PC-9 (cell line): ENCODE measurements around the gene TCEAL1. TPM values are rescaled to one million over a fixed set of nuclear protein-coding genes. Genes with fewer than 3 reads are reported as not detected.
"Not testable (repeated sequence)": the region's sequence is repeated elsewhere in the genome, so short reads cannot be mapped to it uniquely, and the experiment has no call there.

Experiments used
- BruUV-seq: library from RNA; stranded (reverse); fragments of 400-500 nt; replicated peaks from 2 replicates; lab custom pipeline; 2021; lab: Mats Ljungman, UMichigan
- CTCF ChIA-PET: fragments of 300-600 bp; sonication (Branson Sonifier 250); formaldehyde crosslinking; loops from one replicate; lab custom pipeline; 2022; ENCODE audit warnings: antibody characterized with exemption; lab: Charles Lee
- POLR2A ChIA-PET: fragments of 300-600 bp; sonication (Branson Sonifier 250); formaldehyde crosslinking; loops from one replicate; lab custom pipeline; 2022; ENCODE audit warnings: antibody characterized with exemption; ENCODE audit not compliant: unreplicated experiment; lab: Charles Lee
- DNase-seq, 2 experiments: peaks; one replicate each; pipeline versions ENCODE4 v3.0.0 to v3.0.0-alpha.2; 2015 to 2022; ENCODE audit warnings: mixed read lengths in 1 of 2
- H2AFZ ChIP-seq: fragments of 200-600 bp; sonication (generic); 2 replicates; pipeline ENCODE4 v1.8.1; 2017; ENCODE audit warnings: antibody characterized with exemption
- H3F3A ChIP-seq: fragments of 200-600 bp; sonication (generic); 2 replicates; pipeline ENCODE4 v1.8.1; 2017; ENCODE audit warnings: antibody characterized with exemption, mild to moderate bottlenecking, low read depth; ENCODE audit not compliant: insufficient read depth
- H3K27ac ChIP-seq: fragments of 200-600 bp; sonication (generic); 2 replicates; pipeline ENCODE4 v1.6.1; 2016; ENCODE audit warnings: mixed run types
- H3K27me3 ChIP-seq: fragments of 200-600 bp; sonication (generic); 2 replicates; pipeline ENCODE4 v1.6.1; 2016; ENCODE audit warnings: low read depth, mixed run types; ENCODE audit not compliant: insufficient read depth
- H3K36me3 ChIP-seq: fragments of 200-600 bp; sonication (generic); 2 replicates; pipeline ENCODE4 v1.6.1; 2016; ENCODE audit warnings: low read depth, mixed run types
- H3K4me1 ChIP-seq: fragments of 200-600 bp; sonication (generic); replicated peaks from 2 replicates; pipeline ENCODE4 v1.6.1; 2016; ENCODE audit warnings: mixed run types; ENCODE audit not compliant: insufficient read depth
- H3K4me2 ChIP-seq: fragments of 200-600 bp; sonication (generic); 2 replicates; pipeline ENCODE4 v1.6.1; 2017; ENCODE audit warnings: mixed run types
- H3K4me3 ChIP-seq: fragments of 200-600 bp; sonication (generic); 2 replicates; pipeline ENCODE4 v1.6.1; 2016; ENCODE audit warnings: mixed run types
- H3K79me2 ChIP-seq: fragments of 200-600 bp; sonication (generic); 2 replicates; pipeline ENCODE4 v1.6.1; 2017; ENCODE audit warnings: low read depth, mixed run types
- H3K9me2 ChIP-seq: fragments of 200-600 bp; sonication (generic); 2 replicates; pipeline ENCODE4 v1.8.1; 2017; ENCODE audit warnings: mild to moderate bottlenecking; ENCODE audit not compliant: insufficient read depth
- H3K9me3 ChIP-seq: fragments of 200-600 bp; sonication (generic); 2 replicates; pipeline ENCODE4 v1.8.1; 2016; ENCODE audit warnings: low read depth; ENCODE audit not compliant: insufficient read depth
- H4K20me1 ChIP-seq: fragments of 200-600 bp; sonication (generic); 2 replicates; pipeline ENCODE4 v1.8.1; 2017; ENCODE audit not compliant: insufficient read depth
- EZH2 ChIP-seq: fragments of 200-600 bp; sonication (generic); IDR thresholded peaks from 2 replicates; pipeline ENCODE4 v1.8.0; 2017; ENCODE audit warnings: antibody characterized with exemption, low read depth
- intact Hi-C: fragments of 100-400 bp; cut with micrococcal nuclease; formaldehyde crosslinking; loops from one replicate; pipeline ENCODE4 v1.10.0; 2022; ENCODE audit not compliant: unreplicated experiment
- total RNA-seq: library from RNA; stranded (reverse); gene quantifications from 2 replicates; pipeline ENCODE4 v1.2.3, GENCODE V29; 2021
- TF ChIP-seq, protein P1 (sequence below): fragments of 200-600 bp; sonication (generic); conservative IDR thresholded peaks from 2 replicates; pipeline ENCODE4 v1.6.1; 2017; ENCODE audit warnings: mixed run types, antibody characterized with exemption, mild to moderate bottlenecking, moderate library complexity

TCEAL1 gene
- total RNA-seq, 1 experiment from 2014 or later = 26.8 TPM

- no peak overlapping the region for H3K27ac ChIP-seq
- POLR2A ChIA-PET = interaction anchor here (0.6 kb wide), 1 partner anchor 21 kb away, joined by 4 read pairs; no protein-coding TSS in a partner anchor
- H4K20me1 ChIP-seq = no peaks in the 10 kb centered on the region
- no TSS peak for BruUV-seq
- H3K4me1 ChIP-seq = peaks cover 53% of the 10 kb centered on the region
- H3K36me3 ChIP-seq = no peaks in the 10 kb centered on the region
- intact Hi-C loops = no loop called here
- H3F3A ChIP-seq = peaks cover 24% of the 10 kb centered on the region
- no peak for DNase-seq
- no peak overlapping the region for H3K4me3 ChIP-seq
- H3K9me3 ChIP-seq = no peaks in the 10 kb centered on the region
- H3K27me3 ChIP-seq = no peaks in the 10 kb centered on the region
- TF ChIP-seq, protein P1, sequence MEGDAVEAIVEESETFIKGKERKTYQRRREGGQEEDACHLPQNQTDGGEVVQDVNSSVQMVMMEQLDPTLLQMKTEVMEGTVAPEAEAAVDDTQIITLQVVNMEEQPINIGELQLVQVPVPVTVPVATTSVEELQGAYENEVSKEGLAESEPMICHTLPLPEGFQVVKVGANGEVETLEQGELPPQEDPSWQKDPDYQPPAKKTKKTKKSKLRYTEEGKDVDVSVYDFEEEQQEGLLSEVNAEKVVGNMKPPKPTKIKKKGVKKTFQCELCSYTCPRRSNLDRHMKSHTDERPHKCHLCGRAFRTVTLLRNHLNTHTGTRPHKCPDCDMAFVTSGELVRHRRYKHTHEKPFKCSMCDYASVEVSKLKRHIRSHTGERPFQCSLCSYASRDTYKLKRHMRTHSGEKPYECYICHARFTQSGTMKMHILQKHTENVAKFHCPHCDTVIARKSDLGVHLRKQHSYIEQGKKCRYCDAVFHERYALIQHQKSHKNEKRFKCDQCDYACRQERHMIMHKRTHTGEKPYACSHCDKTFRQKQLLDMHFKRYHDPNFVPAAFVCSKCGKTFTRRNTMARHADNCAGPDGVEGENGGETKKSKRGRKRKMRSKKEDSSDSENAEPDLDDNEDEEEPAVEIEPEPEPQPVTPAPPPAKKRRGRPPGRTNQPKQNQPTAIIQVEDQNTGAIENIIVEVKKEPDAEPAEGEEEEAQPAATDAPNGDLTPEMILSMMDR = no peak
- TF ChIP-seq EZH2 = no peak
- no peak overlapping the region for H2AFZ ChIP-seq
- no peaks in the 10 kb centered on the region for H3K79me2 ChIP-seq
- H3K9me2 ChIP-seq = no peaks in the 10 kb centered on the region
- H3K4me2 ChIP-seq = no peak overlapping the region
- CTCF ChIA-PET = no interaction called here
These were observed 6.7 kb downstream of the TCEAL1 start for GRCh38 chrX:103635436-103635835.

- DNase-seq = peak in 1 of 2 experiments; percentile 85
These were observed 9.0 kb downstream of the TCEAL1 start for GRCh38 chrX:103637604-103638338.

DNA sequence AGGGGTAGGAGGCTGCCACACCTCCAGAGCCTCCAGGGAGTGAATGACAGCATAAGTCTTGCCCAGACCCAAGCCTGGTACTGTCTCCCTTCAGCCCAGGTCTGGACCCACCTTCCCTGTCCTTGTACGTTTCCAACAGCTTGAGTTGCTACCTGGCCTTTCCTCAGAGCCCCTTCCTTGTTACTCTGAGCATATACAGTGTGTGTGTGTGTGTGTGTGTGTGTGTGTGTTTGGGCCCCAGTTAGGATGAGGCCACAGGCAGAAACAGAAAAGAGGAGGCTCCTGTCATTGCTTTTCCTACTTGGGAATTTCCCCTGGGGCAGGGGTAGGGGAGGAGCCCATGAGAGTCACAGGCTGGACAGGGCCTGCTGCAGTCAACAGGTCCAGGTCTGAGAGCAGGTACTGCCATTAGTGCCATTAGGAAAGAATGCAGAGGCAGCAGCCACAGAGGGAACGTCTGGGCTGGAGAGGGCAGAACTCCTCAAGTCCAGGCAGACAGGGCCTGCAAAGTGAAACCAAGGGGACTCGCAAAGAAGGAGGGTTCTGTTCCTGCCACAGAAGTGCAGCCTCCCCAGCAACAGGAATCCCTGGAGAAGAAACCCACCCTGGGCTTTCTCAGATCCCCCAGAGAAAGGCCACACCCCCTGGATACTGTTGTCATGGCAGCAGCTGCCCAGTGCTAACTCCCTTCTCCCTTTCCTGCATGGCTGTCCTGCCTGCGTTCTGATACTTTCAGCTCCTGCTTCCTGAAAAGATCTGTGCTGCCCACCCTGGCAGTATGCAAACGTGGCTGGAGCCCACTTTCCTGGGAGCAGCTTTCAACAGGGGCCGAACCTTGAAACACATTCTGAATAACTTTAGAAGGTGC, 9.9 kb downstream of the TCEAL1 start:
- H3F3A ChIP-seq = peaks cover 29% of the 10 kb centered on the region
- CTCF ChIA-PET, DNase-seq, H3K9me3 ChIP-seq, H2AFZ ChIP-seq, intact Hi-C loops, H3K27me3 ChIP-seq, H3K79me2 ChIP-seq, BruUV-seq, H4K20me1 ChIP-seq, H3K9me2 ChIP-seq, H3K36me3 ChIP-seq, H3K4me3 ChIP-seq: not testable (repeated sequence)
- POLR2A ChIA-PET = interaction anchor here (0.5 kb wide), 1 partner anchor 28 kb away, joined by 3 read pairs; no protein-coding TSS in a partner anchor
- H3K4me1 ChIP-seq = peaks cover 56% of the 10 kb centered on the region
- H3K27ac ChIP-seq = peak overlapping the region; percentile 76
- peak overlapping the region; percentile 63 for H3K4me2 ChIP-seq

More at GRCh38 chrX:103637604-103638338, 9.0 kb downstream of the TCEAL1 start:
- H3K27ac ChIP-seq = peak overlapping the region; percentile 76
- no TSS peak for BruUV-seq
- no peaks in the 10 kb centered on the region for H4K20me1 ChIP-seq
- H3K79me2 ChIP-seq = no peaks in the 10 kb centered on the region
- H3K4me3 ChIP-seq = no peak overlapping the region
- H3K9me3 ChIP-seq = no peaks in the 10 kb centered on the region
- intact Hi-C loops = no loop called here
- peak overlapping the region; percentile 63 for H3K4me2 ChIP-seq
- H2AFZ ChIP-seq = no peak overlapping the region
- ChIA-PET CTCF (no interaction called here), POLR2A (interaction anchor here (0.5 kb wide), 1 partner anchor 29 kb away, joined by 3 read pairs; no protein-coding TSS in a partner anchor)
- peaks cover 29% of the 10 kb centered on the region for H3F3A ChIP-seq
- no peaks in the 10 kb centered on the region for H3K36me3 ChIP-seq
- no peak for TF ChIP-seq EZH2
- TF ChIP-seq, protein P1 = no peak
- H3K27me3 ChIP-seq = no peaks in the 10 kb centered on the region
- H3K9me2 ChIP-seq = no peaks in the 10 kb centered on the region
- H3K4me1 ChIP-seq = peaks cover 66% of the 10 kb centered on the region
